GM12878 (cell line): ENCODE results near the gene LRRC59. TPM values are rescaled to one million over a fixed set of nuclear protein-coding genes. Genes with fewer than 3 reads are reported as not detected.

Experiments
- ATAC-seq: fragments of 200-7000 bp; cut with Tn5 transposase; 3 replicates; pipeline ENCODE4 v1.9.1; 2020; ENCODE audit warnings: mild to moderate bottlenecking, moderate library complexity
- BruUV-seq: library from RNA; stranded (reverse); fragments of 400-500 nt; replicated peaks from 2 replicates; lab custom pipeline; 2021; lab: Mats Ljungman, UMichigan
- CTCF ChIA-PET: fragments of 300-600 bp; sonication (Branson Sonifier 250); formaldehyde crosslinking; extraction: SDS; loops from one replicate; lab custom pipeline; 2021; ENCODE audit warnings: inconsistent platforms; lab: Yijun Ruan, JAX
- POLR2A ChIA-PET: fragments of 350-600 bp; formaldehyde crosslinking; extraction: SDS; loops from one replicate; lab custom pipeline; 2021; ENCODE audit warnings: inconsistent platforms; lab: Charles Lee
- RAD21 ChIA-PET: fragments of 300-600 bp; sonication (Branson Sonifier 250); formaldehyde crosslinking; loops from one replicate; lab custom pipeline; 2023; ENCODE audit warnings: antibody characterized with exemption; ENCODE audit not compliant: unreplicated experiment; lab: Charles Lee
- SMC1A ChIA-PET: fragments of 300-600 bp; sonication (Branson Sonifier 250); formaldehyde crosslinking; loops from one replicate; lab custom pipeline; 2023; ENCODE audit not compliant: unreplicated experiment, uncharacterized antibody; lab: Charles Lee
- DNase-seq: peaks from one replicate; pipeline ENCODE4 v3.0.0-alpha.2; 2011; ENCODE audit warnings: low read depth, low spot score
- FAIRE-seq: peaks from 3 replicates; lab custom pipeline; 2011; peaks lifted over from hg19 to GRCh38; lab: Jason Lieb, UNC
- H2AFZ ChIP-seq: 2 replicates; pipeline ENCODE4 v1.6.0; 2011; ENCODE audit warnings: low read depth, low read length, control low read depth; ENCODE audit not compliant: control insufficient read depth
- H3K27ac ChIP-seq: 2 replicates; pipeline ENCODE4 v1.5.1; 2011; ENCODE audit warnings: control low read depth; ENCODE audit not compliant: control insufficient read depth, insufficient read depth
- H3K27me3 ChIP-seq, 2 experiments: replicated peaks in 1 of 2; 2 replicates each; pipeline versions ENCODE4 v1.6.0 to v1.6.1; 2011; ENCODE audit warnings: low read length in 1 of 2; ENCODE audit not compliant: control insufficient read depth in 2 of 2, insufficient read depth in 2 of 2
- H3K36me3 ChIP-seq, 2 experiments: 2 replicates each; pipeline ENCODE4 v1.5.1; 2011; ENCODE audit warnings: low read length in 1 of 2; ENCODE audit not compliant: control insufficient read depth in 2 of 2, insufficient read depth in 2 of 2
- H3K4me1 ChIP-seq: 2 replicates; pipeline ENCODE4 v1.6.1; 2011; ENCODE audit warnings: mild to moderate bottlenecking, low read length, moderate library complexity, mixed read lengths; ENCODE audit not compliant: control insufficient read depth, insufficient read depth
- H3K4me2 ChIP-seq: 2 replicates; pipeline ENCODE4 v1.6.0; 2011; ENCODE audit warnings: control low read depth; ENCODE audit not compliant: control insufficient read depth, insufficient read depth
- H3K4me3 ChIP-seq: fragments of 200-600 bp; sonication (generic); 2 replicates; pipeline ENCODE4 v1.5.1; 2016
- H3K79me2 ChIP-seq: 2 replicates; pipeline ENCODE4 v1.6.0; 2011; ENCODE audit warnings: low read length; ENCODE audit not compliant: control insufficient read depth, insufficient read depth
- H3K9ac ChIP-seq: 2 replicates; pipeline ENCODE4 v1.8.0; 2011; ENCODE audit warnings: low read length, control low read depth, mixed read lengths; ENCODE audit not compliant: control insufficient read depth, insufficient read depth
- H3K9me3 ChIP-seq: replicated peaks from 3 replicates; pipeline ENCODE4 v1.5.1; 2011; ENCODE audit warnings: mild to moderate bottlenecking, low read length; ENCODE audit not compliant: control insufficient read depth, insufficient read depth
- H4K20me1 ChIP-seq: 2 replicates; pipeline ENCODE4 v1.6.0; 2011; ENCODE audit not compliant: control insufficient read depth, insufficient read depth
- CBFB ChIP-seq: IDR thresholded peaks from 2 replicates; pipeline ENCODE4 v1.6.1; 2016; ENCODE audit warnings: antibody characterized with exemption, low read depth
- KDM1A ChIP-seq: fragments of 200-600 bp; sonication (generic); IDR thresholded peaks from 2 replicates; pipeline ENCODE4 v1.6.1; 2016; ENCODE audit warnings: borderline replicate concordance
- RB1 ChIP-seq: fragments of 450-650 bp; formaldehyde crosslinking; IDR thresholded peaks from 2 replicates; pipeline ENCODE4 v1.6.1; 2017; ENCODE audit warnings: mild to moderate bottlenecking, borderline replicate concordance
- WGBS: methylation state at CpG from one replicate; pipeline ENCODE4 v1.1.6; 2016; ENCODE audit warnings: low lambda C conversion rate; ENCODE audit not compliant: insufficient replicate concordance, insufficient coverage; ENCODE audit errors: missing lambda C conversion rate; 5-methylcytosine and 5-hydroxymethylcytosine counted together
- in situ Hi-C: fragments of 300-500 bp; cut with MboI; formaldehyde crosslinking; loops from 9 replicates; pipeline ENCODE4 v1.14.3; 2018; ENCODE audit warnings: mixed read lengths
- intact Hi-C: fragments of 100-400 bp; cut with micrococcal nuclease; formaldehyde crosslinking; loops from one replicate; pipeline ENCODE4 v1.14.2; 2022; ENCODE audit not compliant: unreplicated experiment
- polyA plus RNA-seq, 11 experiments: library from polyadenylated mRNA; depleted of rRNA in 4 of 11; unstranded in 6 of 11; stranded (reverse) in 5 of 11; fragments of >200 nt; fragmentation: Nextera tagmentation in 4 of 11; fragmentation: Illumina TruSeq in 1 of 11; extraction: Ambion mirVana in 4 of 11; extraction: Trizol in 1 of 11; gene quantifications; 1 replicate in 1 of 11; 2 replicates in 10 of 11; pipeline versions ENCODE4 v1.2.1 to v1.2.3, GENCODE V29; 2011 to 2016; ENCODE audit warnings: inconsistent platforms in 2 of 11, missing spikeins in 2 of 11, low read depth in 1 of 11
- total RNA-seq, 4 experiments: library from RNA; depleted of rRNA in 3 of 4; stranded (reverse); fragments of >200 nt in 3 of 4; fragmentation: Illumina TruSeq in 1 of 4; extraction: Trizol in 1 of 4; gene quantifications; 2 replicates each; pipeline versions ENCODE4 v1.2.1 to v1.2.3, GENCODE V29; 2013 to 2021
- TF ChIP-seq, protein P1 (sequence below): fragments of 450-650 bp; IDR thresholded peaks from 2 replicates; pipeline ENCODE4 v1.6.1; 2017; ENCODE audit warnings: mild to moderate bottlenecking
- TF ChIP-seq, protein P2 (sequence below): fragments of 450-650 bp; IDR thresholded peaks from 2 replicates; pipeline ENCODE4 v1.6.1; 2017; ENCODE audit warnings: low read depth, mild to moderate bottlenecking, moderate library complexity
- TF ChIP-seq, protein P3 (sequence below), 3 experiments: IDR thresholded peaks in 2 of 3; conservative IDR thresholded peaks in 1 of 3; 2 replicates each; pipeline ENCODE4 v1.5.1; 2011; ENCODE audit warnings: low read depth in 3 of 3, low read length in 3 of 3, mild to moderate bottlenecking in 3 of 3, control low read depth in 2 of 3, moderate library complexity in 2 of 3, inconsistent platforms in 1 of 3, mixed read lengths in 1 of 3; ENCODE audit not compliant: control insufficient read depth in 2 of 3, insufficient read depth in 1 of 3; ENCODE audit errors: extremely low read depth in 1 of 3
- TF ChIP-seq, protein P4 (sequence below): IDR thresholded peaks from 2 replicates; pipeline ENCODE4 v1.6.1; 2011; ENCODE audit warnings: borderline replicate concordance, low read depth, mild to moderate bottlenecking, moderate library complexity, mixed read lengths, low read length; ENCODE audit not compliant: insufficient read depth; ENCODE audit errors: extremely low read length
- TF ChIP-seq, protein P5 (sequence below): fragments of 150-350 bp; IDR thresholded peaks from 2 replicates; pipeline ENCODE4 v1.6.1; 2014; ENCODE audit warnings: mild to moderate bottlenecking, low read depth, low read length
- TF ChIP-seq, protein P6 (sequence below): fragments of 450-650 bp; IDR thresholded peaks from 2 replicates; pipeline ENCODE4 v1.6.1; 2018; ENCODE audit warnings: borderline replicate concordance, mild to moderate bottlenecking; ENCODE audit not compliant: partially characterized antibody

LRRC59 gene
- total and polyA plus RNA-seq, 10 of the 15 experiments (the other 5 are each of a cell fraction or from before 2014, with no cell fraction given) = 8.8 to 82.2 (median 63.0) TPM

DNA sequence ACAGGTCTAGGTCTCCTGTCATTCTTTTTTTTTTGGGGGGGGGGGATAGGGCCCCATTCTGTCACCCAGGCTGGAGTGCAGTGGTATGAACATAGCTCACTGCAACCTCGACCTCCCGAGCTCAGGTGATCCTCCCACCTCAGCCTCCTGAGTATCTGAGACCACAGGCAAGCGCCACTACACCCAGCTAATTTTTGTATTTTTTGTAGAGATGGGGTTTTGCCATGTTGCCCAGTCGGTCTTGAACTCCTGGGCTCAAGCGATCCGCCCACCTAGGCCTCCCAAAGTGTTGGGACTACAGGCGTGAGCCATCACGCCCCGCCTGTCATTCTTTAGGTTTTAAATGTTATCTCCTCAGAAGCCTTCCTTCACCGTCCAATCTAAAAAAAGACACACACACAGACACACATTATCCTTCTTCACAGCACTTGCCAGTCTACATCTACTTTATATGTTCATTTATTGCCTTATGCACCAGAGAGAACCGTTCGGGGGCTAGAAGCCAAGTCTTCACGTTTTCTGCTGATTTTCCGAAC lies 25.0 kb downstream of the LRRC59 start:
- Histone ChIP-seq H3K4me1 (no peaks in the 10 kb centered on the region; the same call in 1 of the 2 replicates), H4K20me1 (no peaks in the 10 kb centered on the region), H3K27ac (peak overlapping the region; percentile 95), H3K36me3 (peaks cover 15 to 20% of the 10 kb centered on the region in 2 experiments), H3K4me3 (peak overlapping the region; percentile 72), H3K4me2 (peak overlapping the region; percentile 85), H3K79me2 (peaks cover 27% of the 10 kb centered on the region), H3K27me3 (no peaks in the 10 kb centered on the region), H2AFZ (peak overlapping the region; percentile 99), H3K9me3 (no peaks in the 10 kb centered on the region), H3K9ac (peak overlapping the region; percentile 78)
- intact Hi-C loops (no loop called here), in situ Hi-C loops (no loop called here)
- ATAC-seq = peak; percentile 13
- SMC1A ChIA-PET = interaction anchor here (1.3 kb wide), 1 partner anchor 10 kb away, joined by 9 read pairs; no protein-coding TSS in a partner anchor
- no peak for DNase-seq
- WGBS = 1% methylated on average over 14 of the region's 14 CpGs
- RAD21 ChIA-PET = interaction anchor here (1.2 to 1.3 kb wide), 2 partner anchors 19 to 107 kb away, joined by 5 to 6 read pairs; no protein-coding TSS in a partner anchor
- no TSS peak for BruUV-seq
- TF ChIP-seq, protein P1, sequence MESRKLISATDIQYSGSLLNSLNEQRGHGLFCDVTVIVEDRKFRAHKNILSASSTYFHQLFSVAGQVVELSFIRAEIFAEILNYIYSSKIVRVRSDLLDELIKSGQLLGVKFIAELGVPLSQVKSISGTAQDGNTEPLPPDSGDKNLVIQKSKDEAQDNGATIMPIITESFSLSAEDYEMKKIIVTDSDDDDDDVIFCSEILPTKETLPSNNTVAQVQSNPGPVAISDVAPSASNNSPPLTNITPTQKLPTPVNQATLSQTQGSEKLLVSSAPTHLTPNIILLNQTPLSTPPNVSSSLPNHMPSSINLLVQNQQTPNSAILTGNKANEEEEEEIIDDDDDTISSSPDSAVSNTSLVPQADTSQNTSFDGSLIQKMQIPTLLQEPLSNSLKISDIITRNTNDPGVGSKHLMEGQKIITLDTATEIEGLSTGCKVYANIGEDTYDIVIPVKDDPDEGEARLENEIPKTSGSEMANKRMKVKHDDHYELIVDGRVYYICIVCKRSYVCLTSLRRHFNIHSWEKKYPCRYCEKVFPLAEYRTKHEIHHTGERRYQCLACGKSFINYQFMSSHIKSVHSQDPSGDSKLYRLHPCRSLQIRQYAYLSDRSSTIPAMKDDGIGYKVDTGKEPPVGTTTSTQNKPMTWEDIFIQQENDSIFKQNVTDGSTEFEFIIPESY = no peak
- TF ChIP-seq, protein P2, sequence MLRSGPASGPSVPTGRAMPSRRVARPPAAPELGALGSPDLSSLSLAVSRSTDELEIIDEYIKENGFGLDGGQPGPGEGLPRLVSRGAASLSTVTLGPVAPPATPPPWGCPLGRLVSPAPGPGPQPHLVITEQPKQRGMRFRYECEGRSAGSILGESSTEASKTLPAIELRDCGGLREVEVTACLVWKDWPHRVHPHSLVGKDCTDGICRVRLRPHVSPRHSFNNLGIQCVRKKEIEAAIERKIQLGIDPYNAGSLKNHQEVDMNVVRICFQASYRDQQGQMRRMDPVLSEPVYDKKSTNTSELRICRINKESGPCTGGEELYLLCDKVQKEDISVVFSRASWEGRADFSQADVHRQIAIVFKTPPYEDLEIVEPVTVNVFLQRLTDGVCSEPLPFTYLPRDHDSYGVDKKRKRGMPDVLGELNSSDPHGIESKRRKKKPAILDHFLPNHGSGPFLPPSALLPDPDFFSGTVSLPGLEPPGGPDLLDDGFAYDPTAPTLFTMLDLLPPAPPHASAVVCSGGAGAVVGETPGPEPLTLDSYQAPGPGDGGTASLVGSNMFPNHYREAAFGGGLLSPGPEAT = no peak
- TF ChIP-seq, protein P3, sequence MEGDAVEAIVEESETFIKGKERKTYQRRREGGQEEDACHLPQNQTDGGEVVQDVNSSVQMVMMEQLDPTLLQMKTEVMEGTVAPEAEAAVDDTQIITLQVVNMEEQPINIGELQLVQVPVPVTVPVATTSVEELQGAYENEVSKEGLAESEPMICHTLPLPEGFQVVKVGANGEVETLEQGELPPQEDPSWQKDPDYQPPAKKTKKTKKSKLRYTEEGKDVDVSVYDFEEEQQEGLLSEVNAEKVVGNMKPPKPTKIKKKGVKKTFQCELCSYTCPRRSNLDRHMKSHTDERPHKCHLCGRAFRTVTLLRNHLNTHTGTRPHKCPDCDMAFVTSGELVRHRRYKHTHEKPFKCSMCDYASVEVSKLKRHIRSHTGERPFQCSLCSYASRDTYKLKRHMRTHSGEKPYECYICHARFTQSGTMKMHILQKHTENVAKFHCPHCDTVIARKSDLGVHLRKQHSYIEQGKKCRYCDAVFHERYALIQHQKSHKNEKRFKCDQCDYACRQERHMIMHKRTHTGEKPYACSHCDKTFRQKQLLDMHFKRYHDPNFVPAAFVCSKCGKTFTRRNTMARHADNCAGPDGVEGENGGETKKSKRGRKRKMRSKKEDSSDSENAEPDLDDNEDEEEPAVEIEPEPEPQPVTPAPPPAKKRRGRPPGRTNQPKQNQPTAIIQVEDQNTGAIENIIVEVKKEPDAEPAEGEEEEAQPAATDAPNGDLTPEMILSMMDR (IDR thresholded peaks at IDR 0.05 in 2 of 3, conservative IDR thresholded peaks at IDR 0.05 in 1 of 3; ENCODE audit: control insufficient read depth in 2 of 3, extremely low read depth in 1 of 3, insufficient read depth in 1 of 3, low read depth in 3 of 3, low read length in 3 of 3) = no peak
- TF ChIP-seq, protein P4, sequence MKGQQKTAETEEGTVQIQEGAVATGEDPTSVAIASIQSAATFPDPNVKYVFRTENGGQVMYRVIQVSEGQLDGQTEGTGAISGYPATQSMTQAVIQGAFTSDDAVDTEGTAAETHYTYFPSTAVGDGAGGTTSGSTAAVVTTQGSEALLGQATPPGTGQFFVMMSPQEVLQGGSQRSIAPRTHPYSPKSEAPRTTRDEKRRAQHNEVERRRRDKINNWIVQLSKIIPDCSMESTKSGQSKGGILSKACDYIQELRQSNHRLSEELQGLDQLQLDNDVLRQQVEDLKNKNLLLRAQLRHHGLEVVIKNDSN = no peak
- TF ChIP-seq RB1 = no peak
- TF ChIP-seq, protein P5, sequence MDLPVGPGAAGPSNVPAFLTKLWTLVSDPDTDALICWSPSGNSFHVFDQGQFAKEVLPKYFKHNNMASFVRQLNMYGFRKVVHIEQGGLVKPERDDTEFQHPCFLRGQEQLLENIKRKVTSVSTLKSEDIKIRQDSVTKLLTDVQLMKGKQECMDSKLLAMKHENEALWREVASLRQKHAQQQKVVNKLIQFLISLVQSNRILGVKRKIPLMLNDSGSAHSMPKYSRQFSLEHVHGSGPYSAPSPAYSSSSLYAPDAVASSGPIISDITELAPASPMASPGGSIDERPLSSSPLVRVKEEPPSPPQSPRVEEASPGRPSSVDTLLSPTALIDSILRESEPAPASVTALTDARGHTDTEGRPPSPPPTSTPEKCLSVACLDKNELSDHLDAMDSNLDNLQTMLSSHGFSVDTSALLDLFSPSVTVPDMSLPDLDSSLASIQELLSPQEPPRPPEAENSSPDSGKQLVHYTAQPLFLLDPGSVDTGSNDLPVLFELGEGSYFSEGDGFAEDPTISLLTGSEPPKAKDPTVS = no peak
- TF ChIP-seq, protein P6, sequence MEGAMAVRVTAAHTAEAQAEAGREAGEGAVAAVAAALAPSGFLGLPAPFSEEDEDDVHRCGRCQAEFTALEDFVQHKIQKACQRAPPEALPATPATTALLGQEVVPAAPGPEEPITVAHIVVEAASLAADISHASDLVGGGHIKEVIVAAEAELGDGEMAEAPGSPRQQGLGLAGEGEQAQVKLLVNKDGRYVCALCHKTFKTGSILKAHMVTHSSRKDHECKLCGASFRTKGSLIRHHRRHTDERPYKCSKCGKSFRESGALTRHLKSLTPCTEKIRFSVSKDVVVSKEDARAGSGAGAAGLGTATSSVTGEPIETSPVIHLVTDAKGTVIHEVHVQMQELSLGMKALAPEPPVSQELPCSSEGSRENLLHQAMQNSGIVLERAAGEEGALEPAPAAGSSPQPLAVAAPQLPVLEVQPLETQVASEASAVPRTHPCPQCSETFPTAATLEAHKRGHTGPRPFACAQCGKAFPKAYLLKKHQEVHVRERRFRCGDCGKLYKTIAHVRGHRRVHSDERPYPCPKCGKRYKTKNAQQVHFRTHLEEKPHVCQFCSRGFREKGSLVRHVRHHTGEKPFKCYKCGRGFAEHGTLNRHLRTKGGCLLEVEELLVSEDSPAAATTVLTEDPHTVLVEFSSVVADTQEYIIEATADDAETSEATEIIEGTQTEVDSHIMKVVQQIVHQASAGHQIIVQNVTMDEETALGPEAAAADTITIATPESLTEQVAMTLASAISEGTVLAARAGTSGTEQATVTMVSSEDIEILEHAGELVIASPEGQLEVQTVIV = no peak
- TF ChIP-seq KDM1A = no peak
- no peak for TF ChIP-seq CBFB
- POLR2A ChIA-PET = interaction anchor here (0.6 to 1.8 kb wide), 6 partner anchors 8 to 735 kb away, joined by 4 to 5 read pairs (median 5); partner anchors contain the start of gene LRRC59
- no peak for FAIRE-seq
- CTCF ChIA-PET = interaction anchor here (0.9 to 5.9 kb wide), 6 partner anchors 10 to 172 kb away, joined by 3 to 48 read pairs (median 11); partner anchors contain the start of gene LRRC59
